WERI-Rb-1 (cell line): ENCODE measurements around the gene SERF2.

Experiments used
- DNase-seq: peaks from one replicate; pipeline ENCODE4 v3.0.0-alpha.2; 2020
- H3K27ac ChIP-seq: fragments of 250-450 bp; sonication (Bioruptor Pico); 2 replicates; pipeline ENCODE4 v1.5.1; 2020; ENCODE audit warnings: mild to moderate bottlenecking, moderate library complexity
- H3K27me3 ChIP-seq: fragments of 250-450 bp; sonication (Bioruptor Pico); 2 replicates; pipeline ENCODE4 v1.5.1; 2021; ENCODE audit warnings: mild to moderate bottlenecking, low read depth, moderate library complexity; ENCODE audit not compliant: insufficient read depth, severe bottlenecking
- H3K36me3 ChIP-seq: fragments of 250-450 bp; sonication (Bioruptor Pico); 2 replicates; pipeline ENCODE4 v1.5.1; 2020; ENCODE audit warnings: mild to moderate bottlenecking, moderate library complexity
- H3K4me3 ChIP-seq: 2 replicates; pipeline ENCODE4 v1.5.1; 2011; ENCODE audit warnings: low read depth, mild to moderate bottlenecking, control low read depth, low read length
- H3K9me3 ChIP-seq: fragments of 250-450 bp; sonication (Bioruptor Pico); 2 replicates; pipeline ENCODE4 v1.5.1; 2021; ENCODE audit warnings: mild to moderate bottlenecking, moderate library complexity; ENCODE audit not compliant: severe bottlenecking
- TF ChIP-seq, protein P1 (sequence below): IDR thresholded peaks from 2 replicates; pipeline ENCODE4 v1.5.1; 2011; ENCODE audit warnings: low read depth, mild to moderate bottlenecking, control low read depth, inconsistent platforms, low read length

The SERF2 gene

DNA sequence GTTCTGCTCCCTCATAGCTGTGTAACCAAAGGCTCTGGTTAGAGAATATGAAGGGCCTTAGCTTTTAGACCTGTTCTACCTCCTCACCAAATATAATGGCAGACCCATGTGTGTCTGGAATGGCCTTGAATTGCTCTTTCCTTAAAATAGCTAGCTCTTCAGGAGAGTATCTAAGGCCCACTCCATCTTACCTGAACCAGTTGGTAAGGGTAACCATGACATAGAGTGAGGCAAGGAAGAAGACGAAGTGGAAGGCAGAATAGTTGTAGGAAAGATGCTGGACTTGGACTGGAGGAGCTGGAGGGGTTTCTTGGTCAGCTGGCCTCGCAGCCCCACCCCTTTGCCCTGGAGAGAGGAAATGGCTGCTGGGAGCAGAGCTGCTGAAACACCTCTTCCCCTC is 3.1 kb downstream of the SERF2 start:
- Histone ChIP-seq H3K4me3 (no peak overlapping the region), H3K27ac (peak overlapping the region; percentile 95), H3K9me3 (peaks cover 5% of the 10 kb centered on the region), H3K27me3 (no peaks in the 10 kb centered on the region), H3K36me3 (peaks cover 59% of the 10 kb centered on the region)
- TF ChIP-seq, protein P1, sequence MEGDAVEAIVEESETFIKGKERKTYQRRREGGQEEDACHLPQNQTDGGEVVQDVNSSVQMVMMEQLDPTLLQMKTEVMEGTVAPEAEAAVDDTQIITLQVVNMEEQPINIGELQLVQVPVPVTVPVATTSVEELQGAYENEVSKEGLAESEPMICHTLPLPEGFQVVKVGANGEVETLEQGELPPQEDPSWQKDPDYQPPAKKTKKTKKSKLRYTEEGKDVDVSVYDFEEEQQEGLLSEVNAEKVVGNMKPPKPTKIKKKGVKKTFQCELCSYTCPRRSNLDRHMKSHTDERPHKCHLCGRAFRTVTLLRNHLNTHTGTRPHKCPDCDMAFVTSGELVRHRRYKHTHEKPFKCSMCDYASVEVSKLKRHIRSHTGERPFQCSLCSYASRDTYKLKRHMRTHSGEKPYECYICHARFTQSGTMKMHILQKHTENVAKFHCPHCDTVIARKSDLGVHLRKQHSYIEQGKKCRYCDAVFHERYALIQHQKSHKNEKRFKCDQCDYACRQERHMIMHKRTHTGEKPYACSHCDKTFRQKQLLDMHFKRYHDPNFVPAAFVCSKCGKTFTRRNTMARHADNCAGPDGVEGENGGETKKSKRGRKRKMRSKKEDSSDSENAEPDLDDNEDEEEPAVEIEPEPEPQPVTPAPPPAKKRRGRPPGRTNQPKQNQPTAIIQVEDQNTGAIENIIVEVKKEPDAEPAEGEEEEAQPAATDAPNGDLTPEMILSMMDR: no peak
- DNase-seq: no peak

DNA sequence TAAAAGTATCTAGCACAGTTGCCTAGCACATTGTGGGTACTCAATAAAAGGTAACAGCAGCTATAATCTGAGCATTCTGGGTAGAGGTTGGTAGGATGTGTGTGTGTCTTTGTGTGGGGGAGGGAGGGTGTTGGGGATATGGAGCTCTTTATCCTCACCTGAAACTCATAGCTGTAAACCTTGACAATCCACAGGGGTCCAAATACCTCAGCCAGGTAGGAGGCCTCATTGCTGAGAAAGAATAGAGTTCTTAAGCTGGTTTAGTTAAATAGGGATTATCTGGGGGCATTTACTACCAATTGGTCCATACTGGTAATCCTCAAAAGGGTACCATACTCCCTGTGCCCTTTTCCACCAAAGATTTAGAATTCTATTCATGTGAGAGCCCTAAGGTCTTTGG is 3.9 kb downstream of the SERF2 start:
- TF ChIP-seq, protein P1: no peak
- H3K27me3 ChIP-seq: no peaks in the 10 kb centered on the region
- no peak for DNase-seq
- H3K27ac ChIP-seq: peak overlapping the region; percentile 95
- H3K9me3 ChIP-seq: peaks cover 3% of the 10 kb centered on the region
- H3K4me3 ChIP-seq: no peak overlapping the region
- H3K36me3 ChIP-seq: peaks cover 63% of the 10 kb centered on the region

DNA sequence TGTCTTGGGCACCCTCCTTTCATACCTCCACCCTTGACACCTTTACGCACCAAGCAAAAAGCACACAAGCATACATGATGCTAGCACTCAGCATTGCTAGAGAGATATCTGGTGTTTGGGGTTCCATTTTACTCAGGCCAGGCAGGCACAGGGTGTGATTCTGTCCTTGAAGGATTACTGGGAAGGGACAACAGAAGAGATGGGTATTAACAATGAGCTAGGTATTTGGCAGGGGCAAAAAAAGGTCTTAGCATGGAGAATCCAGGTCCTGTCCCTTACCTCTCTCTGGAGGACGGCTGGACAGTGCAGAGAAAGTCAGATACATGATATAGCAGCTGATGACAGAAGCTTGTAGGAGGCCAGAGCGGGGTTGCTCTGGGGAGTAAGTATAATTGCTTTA is 4.4 kb downstream of the SERF2 start:
- H3K27me3 ChIP-seq: no peaks in the 10 kb centered on the region
- TF ChIP-seq, protein P1: no peak
- peaks cover 69% of the 10 kb centered on the region for H3K36me3 ChIP-seq
- H3K9me3 ChIP-seq: no peaks in the 10 kb centered on the region
- peak overlapping the region; percentile 38 for H3K27ac ChIP-seq
- H3K4me3 ChIP-seq: no peak overlapping the region
- DNase-seq: no peak

DNA sequence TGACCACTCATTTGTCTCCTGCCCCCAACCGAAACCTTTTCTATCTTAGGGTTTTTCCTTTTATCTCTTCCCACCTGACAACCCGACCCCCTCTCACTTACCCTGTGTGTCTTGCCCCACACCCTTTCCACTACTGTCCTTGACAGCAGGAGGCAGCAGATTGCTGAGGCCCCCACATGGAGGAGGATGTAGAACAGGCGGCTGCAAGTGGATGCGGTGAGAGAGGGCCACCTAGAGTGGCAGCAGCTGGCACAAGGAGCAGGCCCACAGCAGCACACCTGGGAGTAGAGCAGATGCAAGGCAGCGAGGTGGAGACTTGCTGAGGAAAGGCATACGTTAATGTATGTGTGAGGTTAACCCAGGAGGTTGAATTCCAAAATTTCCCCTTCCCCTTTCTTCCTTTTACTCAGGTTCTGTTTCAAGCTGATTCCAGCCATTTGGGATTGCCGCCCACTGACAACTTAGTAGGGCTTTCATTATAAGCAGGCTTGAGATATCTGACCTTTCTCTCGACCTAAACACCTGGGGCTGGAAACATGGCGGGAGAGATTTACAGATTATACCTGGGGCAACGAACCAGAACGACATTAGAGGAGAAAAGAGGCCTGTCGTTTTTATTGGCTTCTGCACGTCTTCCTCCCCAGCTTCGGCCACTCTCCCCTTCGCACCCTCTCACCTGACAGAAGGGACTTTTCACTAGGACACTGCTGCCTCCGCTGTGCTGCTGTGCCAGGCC is 7.3 kb downstream of the SERF2 start:
- Histone ChIP-seq H3K36me3 (peaks cover 70% of the 10 kb centered on the region), H3K9me3 (no peaks in the 10 kb centered on the region), H3K4me3 (peak overlapping the region; percentile 83), H3K27ac (peak overlapping the region; percentile 97), H3K27me3 (no peaks in the 10 kb centered on the region)
- TF ChIP-seq, protein P1: peak; percentile 27; the same call in 1 of the 2 replicates
- DNase-seq: peak; percentile 67

DNA sequence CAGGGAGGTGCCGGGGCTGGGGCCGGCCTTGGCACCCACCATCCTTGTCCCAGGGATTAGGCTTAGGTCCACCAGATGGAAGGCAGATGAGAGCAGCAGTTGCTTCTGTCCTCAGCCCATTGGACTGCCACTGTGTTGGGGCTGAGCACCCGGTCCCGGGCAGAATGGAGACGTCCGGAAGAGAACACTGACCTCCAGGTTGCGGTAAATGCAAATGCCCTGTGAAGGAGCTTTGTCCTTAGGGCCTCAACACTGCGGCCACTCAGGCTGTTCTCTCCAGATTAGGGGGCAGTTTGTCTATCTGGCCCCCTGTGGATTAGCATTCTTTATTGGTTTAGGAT is 7.8 kb downstream of the SERF2 start, which contains the start of gene SERINC4:
SERINC4 (minus strand) TSS at position 276 of the 341 bp plus-strand sequence; CDS start at position 42, 234 bp downstream.
- Histone ChIP-seq H3K27me3 (no peaks in the 10 kb centered on the region), H3K27ac (peak within 1 kb of the TSS; percentile 97), H3K36me3 (peaks cover 70% of the 10 kb centered on the region), H3K4me3 (peak within 1 kb of the TSS; percentile 83), H3K9me3 (no peaks in the 10 kb centered on the region)
- peak; percentile 73 for DNase-seq
- TF ChIP-seq, protein P1: no peak
